Fibroblast of the aortic adventitia (primary cell): ENCODE results near the gene CSMD2. TPM values are rescaled to one million over a fixed set of nuclear protein-coding genes. Genes with fewer than 3 reads are reported as not detected.
A peak's percentile ranks its signal among the peaks of the same experiment; 100 is the strongest.

Experiments used
- DNase-seq: peaks from one replicate; pipeline ENCODE4 v3.0.0-alpha.2; 2010; ENCODE audit warnings: low read depth
- H3K4me3 ChIP-seq: 2 replicates; pipeline ENCODE4 v1.5.1; 2011; ENCODE audit warnings: low read depth, mild to moderate bottlenecking, control low read depth, low read length, moderate library complexity
- CTCF ChIP-seq: IDR thresholded peaks from 2 replicates; pipeline ENCODE4 v1.5.1; 2011; ENCODE audit warnings: mild to moderate bottlenecking, low read length, control low read depth, inconsistent platforms; ENCODE audit not compliant: insufficient read depth
- total RNA-seq: library from RNA; depleted of rRNA; stranded (reverse); fragments of >200 nt; gene quantifications from 2 replicates; pipeline ENCODE4 v1.2.3, GENCODE V29; 2012; ENCODE audit warnings: low replicate concordance

CSMD2 gene
- total RNA-seq, 1 donor, result 6.6 TPM

- no peak for TF ChIP-seq CTCF
- DNase-seq, result no peak
- no peak overlapping the region for H3K4me3 ChIP-seq
These were observed 422.4 kb downstream of the CSMD2 start for GRCh38 chr1:33742663-33743062.

- TF ChIP-seq CTCF, result no peak
- no peak for DNase-seq
- no peak overlapping the region for H3K4me3 ChIP-seq
These were observed 423.3 kb downstream of the CSMD2 start for GRCh38 chr1:33741749-33742148.

- no peak for DNase-seq
- TF ChIP-seq CTCF, result no peak
- H3K4me3 ChIP-seq, result no peak overlapping the region
These were observed 424.8 kb downstream of the CSMD2 start for GRCh38 chr1:33740040-33740744.

- DNase-seq, result no peak
- no peak overlapping the region for H3K4me3 ChIP-seq
- TF ChIP-seq CTCF, result no peak
These were observed 426.1 kb downstream of the CSMD2 start for GRCh38 chr1:33738976-33739375.

GRCh38 chr1:33738536-33738935 lies 426.5 kb downstream of the CSMD2 start:
- TF ChIP-seq CTCF, result no peak
- no peak overlapping the region for H3K4me3 ChIP-seq
- no peak for DNase-seq

GRCh38 chr1:33736496-33736895 lies 428.5 kb downstream of the CSMD2 start:
- DNase-seq, result no peak
- no peak overlapping the region for H3K4me3 ChIP-seq
- no peak for TF ChIP-seq CTCF

- peak; percentile 70 for DNase-seq
- no peak overlapping the region for H3K4me3 ChIP-seq
- peak; percentile 50 for TF ChIP-seq CTCF
These were observed 429.4 kb downstream of the CSMD2 start for GRCh38 chr1:33735624-33736023.
